GM12865 (cell line): Measurements from ENCODE around the gene PUM1.

ENCODE experiments used
- DNase-seq: peaks from one replicate; pipeline ENCODE4 v3.0.0; 2010; ENCODE audit warnings: low read depth
- H3K4me3 ChIP-seq: 2 replicates; pipeline ENCODE4 v1.5.1; 2011; ENCODE audit warnings: mild to moderate bottlenecking, low read depth, low read length, control low read depth
- CTCF ChIP-seq: IDR thresholded peaks from 2 replicates; pipeline ENCODE4 v1.5.1; 2011; ENCODE audit warnings: low read length, control low read depth, low read depth, inconsistent platforms; ENCODE audit not compliant: insufficient read depth; ENCODE audit errors: missing control alignments

PUM1 gene

GRCh38 chr1:30991862-30992606 is 73.5 kb downstream of the PUM1 start:
- H3K4me3 ChIP-seq, result no peak overlapping the region
- DNase-seq, result no peak
- TF ChIP-seq CTCF, result no peak

- H3K4me3 ChIP-seq, result no peak overlapping the region
- TF ChIP-seq CTCF, result no peak
- no peak for DNase-seq
These were observed 74.9 kb downstream of the PUM1 start for GRCh38 chr1:30990591-30990990.

GRCh38 chr1:30988045-30988444 is 77.5 kb downstream of the PUM1 start:
- DNase-seq, result no peak
- TF ChIP-seq CTCF, result no peak
- no peak overlapping the region for H3K4me3 ChIP-seq

GRCh38 chr1:30986755-30987154 is 78.8 kb downstream of the PUM1 start:
- DNase-seq, result no peak
- no peak overlapping the region for H3K4me3 ChIP-seq
- no peak for TF ChIP-seq CTCF

GRCh38 chr1:30984991-30985503 is 80.5 kb downstream of the PUM1 start:
- no peak for DNase-seq
- no peak overlapping the region for H3K4me3 ChIP-seq
- TF ChIP-seq CTCF, result no peak

- no peak for DNase-seq
- H3K4me3 ChIP-seq, result no peak overlapping the region
- no peak for TF ChIP-seq CTCF
These were observed 81.2 kb downstream of the PUM1 start for GRCh38 chr1:30984165-30984889.
